Heart right ventricle (tissue), 16 donors: ENCODE results near the gene FUZ. TPM values are rescaled to one million over a fixed set of nuclear protein-coding genes. Genes with fewer than 3 reads are reported as not detected.

Source experiments
- ATAC-seq, 8 donors: fragments of 200-7000 bp; cut with Tn5 transposase; one replicate each; pipeline ENCODE4 v1.9.1; 2020; ENCODE audit warnings: mild to moderate bottlenecking in 8 of 8, moderate library complexity in 8 of 8, moderate number of reproducible peaks in 1 of 8
- DNase-seq, 2 donors: peaks; one replicate each; pipeline ENCODE4 v3.0.0-alpha.2; 2020
- H3K27ac ChIP-seq, 10 donors: fragments of 200-600 bp; sonication (generic) in 2 of 10; one replicate each; pipeline versions ENCODE4 v1.5.0 to v1.8.0; 2020 to 2022; ENCODE audit warnings: mild to moderate bottlenecking in 3 of 10
- H3K27me3 ChIP-seq, 7 donors: fragments of 200-600 bp; one replicate each; pipeline ENCODE4 v1.8.0; 2021 to 2022; ENCODE audit warnings: mild to moderate bottlenecking in 2 of 7
- H3K36me3 ChIP-seq, 9 donors: fragments of 200-600 bp; sonication (generic) in 1 of 9; one replicate each; pipeline versions ENCODE4 v1.5.0 to v1.8.0; 2020 to 2022; ENCODE audit warnings: mild to moderate bottlenecking in 2 of 9
- H3K4me1 ChIP-seq, 9 donors: fragments of 200-600 bp; sonication (generic) in 1 of 9; one replicate each; pipeline versions ENCODE4 v1.5.0 to v1.8.0; 2020 to 2022; ENCODE audit warnings: mild to moderate bottlenecking in 4 of 9
- H3K4me3 ChIP-seq, 10 donors: fragments of 200-600 bp; sonication (generic) in 2 of 10; one replicate each; pipeline versions ENCODE4 v1.5.0 to v1.8.0; 2020 to 2022; ENCODE audit warnings: mild to moderate bottlenecking in 7 of 10, moderate library complexity in 2 of 10
- H3K9me3 ChIP-seq, 11 donors: fragments of 200-600 bp in 10 of 11; sonication (generic) in 2 of 11; one replicate each; pipeline versions ENCODE4 v1.5.0 to v1.8.0; 2013 to 2022; ENCODE audit warnings: mild to moderate bottlenecking in 2 of 11, control low read depth in 1 of 11, moderate library complexity in 1 of 11
- WGBS, 2 donors: extraction: QIAGEN DNeasy Blood & Tissue Kit; methylation state at CpG; one replicate each; pipeline ENCODE4 v1.1.7; 2013; ENCODE audit warnings: inconsistent platforms in 1 of 2; 5-methylcytosine and 5-hydroxymethylcytosine counted together
- intact Hi-C, 10 donors: fragments of 100-400 bp; cut with DNase I; formaldehyde crosslinking; loops; one replicate each; pipeline versions ENCODE4 v1.11.1 to v1.14.2; 2022
- polyA plus RNA-seq, 2 donors: library from polyadenylated mRNA; stranded (reverse); fragments of 200-250 nt; gene quantifications; one replicate each; pipeline ENCODE4 v1.2.3, GENCODE V29; 2013
- total RNA-seq, 10 donors: library from RNA; stranded (reverse); fragmentation: NEBNext Ultra II Directional in 3 of 10; extraction: Animal tissue kit (Norgen Biotek cat#: 25700) in 3 of 10; gene quantifications; one replicate each; pipeline versions ENCODE4 v1.2.1 to v1.2.4, GENCODE V29; 2021 to 2023
- TF ChIP-seq, protein P1 (sequence below), 9 donors: fragments of 200-600 bp; sonication (generic) in 2 of 9; IDR thresholded peaks; one replicate each; pipeline versions ENCODE4 v1.5.0 to v1.8.0; 2021 to 2022; ENCODE audit warnings: antibody characterized with exemption in 9 of 9, mild to moderate bottlenecking in 5 of 9, moderate library complexity in 1 of 9
- donor health status: Arrhythmogenic right ventricular cardiomyopathy.
- donor health status: ischemic (EF 13 %, LVEDD 7.1; RV severe dilation, severe dysfunction).
- donor health status: healthy with polysubstance abuse.
- donor health status: DM: no; HTN: yes; CAD: no.
- donor health status: DM: no; HTN: no; CAD: no.
- donor health status: ischemic (EF 25% LVEDD 6.9; RV normal size, moderate dysfunction).
- donor health status: ischemic (EF 25% LVEDD 5.7; RV mildly dilated, moderate dysfunction).
- donor health status: healthy.
- donor health status: DM: yes; HTN: yes; CAD: no.
- donor health status: Ischemic cardiomyopathy.
- donor health status: ischemic (EF 35%, LVEDD 5.7; RV mildly dilated, moderate dysfunction).
- donor health status: nonischemic (EF 11% LVEDD 7.7; RV severe dilation, severe dysfunction).
- donor health status: DM: yes; HTN: yes; CAD: no.
- donor health status: PGD.
- donor health status: ischemic (EF 29% LVEDD 5.4; RV normal size, mild dysfunction).
- donor health status: nonischemic (EF 23%, LVEDD 6.1; RV moderate dilation, normal function).

FUZ gene
- total and polyA plus RNA-seq, 12 donors, result 11.4 to 24.1 (median 14.9) TPM

DNA sequence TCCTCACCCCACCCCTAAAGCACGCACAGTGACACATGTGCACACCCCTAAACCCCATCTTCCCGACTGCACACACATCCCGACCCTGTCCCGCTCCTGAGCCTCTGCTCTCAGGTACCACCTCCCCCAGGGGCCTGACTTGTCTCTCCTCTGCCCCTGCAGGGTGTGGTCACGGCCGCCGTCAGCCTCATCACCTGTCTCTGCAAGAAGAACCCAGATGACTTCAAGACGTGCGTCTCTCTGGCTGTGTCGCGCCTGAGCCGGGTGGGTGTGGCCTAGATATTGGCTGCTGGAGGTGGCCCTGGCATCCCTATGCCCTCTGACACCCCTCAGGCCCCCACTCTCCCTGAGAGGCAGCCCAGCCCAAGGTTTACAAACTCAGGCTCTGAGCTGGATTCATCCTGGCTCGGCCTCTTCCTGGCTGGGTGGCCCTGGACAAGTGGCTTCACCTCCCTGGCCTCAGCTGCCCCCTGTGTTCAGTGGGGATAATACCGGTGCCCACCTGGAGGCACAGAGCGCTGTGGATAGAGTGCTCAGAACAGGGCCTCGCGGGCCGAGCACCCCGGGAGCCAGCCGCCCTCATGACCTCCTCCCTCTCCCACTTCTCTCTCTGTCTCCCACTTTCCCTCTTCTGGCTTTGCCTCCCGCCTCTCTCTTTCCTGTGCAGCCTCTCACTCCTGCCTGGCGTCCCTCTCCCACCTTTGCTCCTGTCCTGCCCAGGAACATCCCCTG lies 20.1 kb downstream of the FUZ start:
- DNase-seq (no peak), ATAC-seq (peak in 3 of 8 donors; percentile 17 to 31 (median 17))
- WGBS, 2 donors, result 92 to 94% methylated on average over 22 of the region's 22 CpGs
- Histone ChIP-seq H3K36me3 (peaks cover 0 to 98% (median 53%) of the 10 kb centered on the region in 9 donors), H3K4me3 (no peak overlapping the region), H3K4me1 (peaks cover 0 to 16% (median 7%) of the 10 kb centered on the region in 9 donors), H3K27me3 (no peaks in the 10 kb centered on the region), H3K27ac (no peak overlapping the region), H3K9me3 (no peaks in the 10 kb centered on the region)
- intact Hi-C loops, result no loop called here
- TF ChIP-seq, protein P1, sequence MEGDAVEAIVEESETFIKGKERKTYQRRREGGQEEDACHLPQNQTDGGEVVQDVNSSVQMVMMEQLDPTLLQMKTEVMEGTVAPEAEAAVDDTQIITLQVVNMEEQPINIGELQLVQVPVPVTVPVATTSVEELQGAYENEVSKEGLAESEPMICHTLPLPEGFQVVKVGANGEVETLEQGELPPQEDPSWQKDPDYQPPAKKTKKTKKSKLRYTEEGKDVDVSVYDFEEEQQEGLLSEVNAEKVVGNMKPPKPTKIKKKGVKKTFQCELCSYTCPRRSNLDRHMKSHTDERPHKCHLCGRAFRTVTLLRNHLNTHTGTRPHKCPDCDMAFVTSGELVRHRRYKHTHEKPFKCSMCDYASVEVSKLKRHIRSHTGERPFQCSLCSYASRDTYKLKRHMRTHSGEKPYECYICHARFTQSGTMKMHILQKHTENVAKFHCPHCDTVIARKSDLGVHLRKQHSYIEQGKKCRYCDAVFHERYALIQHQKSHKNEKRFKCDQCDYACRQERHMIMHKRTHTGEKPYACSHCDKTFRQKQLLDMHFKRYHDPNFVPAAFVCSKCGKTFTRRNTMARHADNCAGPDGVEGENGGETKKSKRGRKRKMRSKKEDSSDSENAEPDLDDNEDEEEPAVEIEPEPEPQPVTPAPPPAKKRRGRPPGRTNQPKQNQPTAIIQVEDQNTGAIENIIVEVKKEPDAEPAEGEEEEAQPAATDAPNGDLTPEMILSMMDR (IDR thresholded peaks at IDR 0.05), result no peak

DNA sequence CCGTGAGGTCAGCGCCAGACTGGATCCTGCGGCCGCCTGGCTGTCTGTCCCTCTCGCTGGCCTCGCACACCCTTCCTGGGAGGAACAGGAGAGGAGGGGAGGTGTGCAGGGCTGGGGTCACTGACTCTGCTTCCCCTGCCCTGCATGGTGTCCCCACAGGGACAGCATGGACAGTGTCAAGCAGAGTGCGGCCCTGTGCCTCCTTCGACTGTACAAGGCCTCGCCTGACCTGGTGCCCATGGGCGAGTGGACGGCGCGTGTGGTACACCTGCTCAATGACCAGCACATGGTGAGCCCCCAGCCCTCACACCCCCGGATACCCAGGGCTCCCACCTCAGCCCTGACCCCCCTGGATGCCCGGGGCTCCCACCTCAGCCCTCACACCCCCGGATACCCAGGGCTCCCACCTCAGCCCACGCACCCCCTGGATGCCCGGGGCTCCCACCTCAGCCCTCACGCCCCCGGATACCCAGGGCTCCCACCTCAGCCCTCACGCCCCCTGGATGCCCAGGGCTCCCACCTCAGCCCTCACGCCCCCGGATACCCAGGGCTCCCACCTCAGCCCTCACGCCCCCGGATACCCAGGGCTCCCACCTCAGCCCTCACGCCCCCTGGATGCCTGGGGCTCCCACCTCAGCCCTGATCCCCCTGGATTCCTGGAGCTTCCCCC lies 21.2 kb downstream of the FUZ start:
- Histone ChIP-seq H3K9me3 (no peaks in the 10 kb centered on the region), H3K27ac (no peak overlapping the region), H3K27me3 (no peaks in the 10 kb centered on the region), H3K36me3 (peaks cover 0 to 98% (median 43%) of the 10 kb centered on the region in 9 donors), H3K4me1 (peaks cover 0 to 16% (median 9%) of the 10 kb centered on the region in 9 donors), H3K4me3 (no peak overlapping the region)
- intact Hi-C loops, result no loop called here
- DNase-seq (no peak), ATAC-seq (no peak)
- WGBS, 2 donors, result 93 to 96% methylated on average over 25 to 26 of the region's 26 CpGs
- TF ChIP-seq, protein P1 (IDR thresholded peaks at IDR 0.05), result no peak

DNA sequence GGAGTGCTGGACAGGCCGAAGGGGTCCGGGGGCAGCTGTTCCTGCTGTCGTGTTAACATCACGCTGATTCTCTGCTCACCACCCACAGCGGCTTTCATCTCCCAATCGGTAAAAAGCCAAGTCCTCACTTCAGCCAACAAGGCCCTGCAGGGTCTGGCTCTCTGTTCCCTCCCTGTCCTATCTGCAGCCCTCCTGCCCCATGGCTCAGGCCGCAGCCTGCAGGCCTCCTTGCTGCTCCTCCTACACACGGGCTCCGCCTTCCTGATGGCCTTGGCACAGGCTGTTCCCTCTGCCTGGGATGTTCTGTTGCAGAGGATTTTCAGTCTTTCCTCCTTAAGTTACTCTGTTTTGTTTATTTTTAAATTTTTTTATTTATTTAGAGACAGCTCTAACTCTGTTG lies 22.2 kb downstream of the FUZ start:
- ATAC-seq, result peak; percentile 45 to 91 (median 69)
- intact Hi-C loops, result no loop called here
- H3K27ac ChIP-seq, result peak overlapping the region in 4 of 10 donors; percentile 16 to 23 (median 20)
- DNase-seq, result peak in 1 of 2 donors; percentile 58
- no peaks in the 10 kb centered on the region for H3K27me3 ChIP-seq
- H3K36me3 ChIP-seq, result peaks cover 0 to 97% (median 33%) of the 10 kb centered on the region in 9 donors
- H3K4me1 ChIP-seq, result peaks cover 0 to 18% (median 9%) of the 10 kb centered on the region in 9 donors
- no peaks in the 10 kb centered on the region for H3K9me3 ChIP-seq
- no peak overlapping the region for H3K4me3 ChIP-seq
- TF ChIP-seq, protein P1 (IDR thresholded peaks at IDR 0.05), result no peak
- 59 to 62% methylated on average over 9 of the region's 9 CpGs for WGBS, 2 donors

DNA sequence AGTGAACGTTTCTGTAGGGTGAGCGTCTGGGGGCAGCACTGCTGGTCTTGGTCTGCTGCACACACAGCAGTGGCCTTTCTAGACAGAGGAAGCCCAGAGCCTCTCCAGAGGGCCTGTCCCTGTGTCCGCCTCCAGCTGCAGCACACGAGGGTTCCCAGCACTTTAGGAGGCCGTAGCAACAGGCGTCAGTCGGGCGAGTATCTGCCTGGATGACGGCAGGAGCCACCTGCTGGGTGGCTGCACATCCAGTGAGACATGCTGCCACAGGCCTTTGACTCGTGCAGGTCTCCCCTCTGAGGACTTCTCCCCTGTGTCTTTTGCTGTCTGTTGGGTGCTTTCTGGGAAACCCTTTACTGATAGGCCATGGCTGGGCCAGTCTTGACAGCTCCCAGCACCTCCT lies 24.2 kb downstream of the FUZ start:
- Histone ChIP-seq H3K36me3 (peaks cover 0 to 97% (median 33%) of the 10 kb centered on the region in 9 donors), H3K27me3 (no peaks in the 10 kb centered on the region), H3K4me1 (peaks cover 0 to 18% (median 9%) of the 10 kb centered on the region in 9 donors), H3K4me3 (no peak overlapping the region), H3K9me3 (no peaks in the 10 kb centered on the region), H3K27ac (no peak overlapping the region)
- ATAC-seq, result no peak
- 82 to 84% methylated on average over 10 of the region's 10 CpGs for WGBS, 2 donors
- intact Hi-C loops, result no loop called here
- TF ChIP-seq, protein P1 (IDR thresholded peaks at IDR 0.05), result no peak
- no peak for DNase-seq
